Measurements from ENCODE around the gene RTN4IP1. TPM values are rescaled to one million over a fixed set of nuclear protein-coding genes. Genes with fewer than 3 reads are reported as not detected.

Gene RTN4IP1
- polyA plus RNA-seq, 1 donor from 2014 or later: 8.5 TPM

DNA sequence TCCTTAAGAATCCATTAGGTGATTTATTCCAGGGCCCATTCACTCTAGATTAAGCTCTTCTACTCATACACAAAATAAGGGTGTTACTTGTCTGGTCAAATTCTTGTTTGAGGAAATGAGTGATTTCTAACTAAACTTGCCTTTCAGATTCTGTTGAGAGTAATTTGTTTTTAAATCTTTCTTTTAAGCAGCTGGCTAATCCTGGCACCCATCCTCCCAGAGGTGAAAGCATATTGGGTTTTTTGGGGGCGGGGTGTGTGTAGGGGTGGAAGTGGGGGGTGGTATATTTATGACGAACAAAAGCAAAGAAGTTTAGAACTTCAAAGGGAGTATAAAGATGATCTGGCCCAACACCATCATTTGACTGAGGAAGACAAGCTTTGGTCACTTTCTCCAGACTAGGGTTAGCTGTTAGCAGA is 94.7 kb downstream of the RTN4IP1 start:
- TF ChIP-seq RAD21 (conservative IDR thresholded peaks at IDR 0.05): no peak
- TF ChIP-seq, protein P1, sequence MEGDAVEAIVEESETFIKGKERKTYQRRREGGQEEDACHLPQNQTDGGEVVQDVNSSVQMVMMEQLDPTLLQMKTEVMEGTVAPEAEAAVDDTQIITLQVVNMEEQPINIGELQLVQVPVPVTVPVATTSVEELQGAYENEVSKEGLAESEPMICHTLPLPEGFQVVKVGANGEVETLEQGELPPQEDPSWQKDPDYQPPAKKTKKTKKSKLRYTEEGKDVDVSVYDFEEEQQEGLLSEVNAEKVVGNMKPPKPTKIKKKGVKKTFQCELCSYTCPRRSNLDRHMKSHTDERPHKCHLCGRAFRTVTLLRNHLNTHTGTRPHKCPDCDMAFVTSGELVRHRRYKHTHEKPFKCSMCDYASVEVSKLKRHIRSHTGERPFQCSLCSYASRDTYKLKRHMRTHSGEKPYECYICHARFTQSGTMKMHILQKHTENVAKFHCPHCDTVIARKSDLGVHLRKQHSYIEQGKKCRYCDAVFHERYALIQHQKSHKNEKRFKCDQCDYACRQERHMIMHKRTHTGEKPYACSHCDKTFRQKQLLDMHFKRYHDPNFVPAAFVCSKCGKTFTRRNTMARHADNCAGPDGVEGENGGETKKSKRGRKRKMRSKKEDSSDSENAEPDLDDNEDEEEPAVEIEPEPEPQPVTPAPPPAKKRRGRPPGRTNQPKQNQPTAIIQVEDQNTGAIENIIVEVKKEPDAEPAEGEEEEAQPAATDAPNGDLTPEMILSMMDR (IDR thresholded peaks at IDR 0.05; ENCODE audit: poor library complexity, severe bottlenecking): no peak
- no peak for TF ChIP-seq MXI1 (conservative IDR thresholded peaks at IDR 0.05; ENCODE audit: poor library complexity, severe bottlenecking)
- TF ChIP-seq SMC3 (conservative IDR thresholded peaks at IDR 0.05; ENCODE audit: poor library complexity): no peak
- no peak for TF ChIP-seq TAF1 (IDR thresholded peaks at IDR 0.05; ENCODE audit: low read depth)
- no peak for TF ChIP-seq EP300 (conservative IDR thresholded peaks at IDR 0.05; ENCODE audit: poor library complexity, severe bottlenecking)
- TF ChIP-seq POLR2AphosphoS5 (IDR thresholded peaks at IDR 0.05): no peak
- TF ChIP-seq, protein P2, sequence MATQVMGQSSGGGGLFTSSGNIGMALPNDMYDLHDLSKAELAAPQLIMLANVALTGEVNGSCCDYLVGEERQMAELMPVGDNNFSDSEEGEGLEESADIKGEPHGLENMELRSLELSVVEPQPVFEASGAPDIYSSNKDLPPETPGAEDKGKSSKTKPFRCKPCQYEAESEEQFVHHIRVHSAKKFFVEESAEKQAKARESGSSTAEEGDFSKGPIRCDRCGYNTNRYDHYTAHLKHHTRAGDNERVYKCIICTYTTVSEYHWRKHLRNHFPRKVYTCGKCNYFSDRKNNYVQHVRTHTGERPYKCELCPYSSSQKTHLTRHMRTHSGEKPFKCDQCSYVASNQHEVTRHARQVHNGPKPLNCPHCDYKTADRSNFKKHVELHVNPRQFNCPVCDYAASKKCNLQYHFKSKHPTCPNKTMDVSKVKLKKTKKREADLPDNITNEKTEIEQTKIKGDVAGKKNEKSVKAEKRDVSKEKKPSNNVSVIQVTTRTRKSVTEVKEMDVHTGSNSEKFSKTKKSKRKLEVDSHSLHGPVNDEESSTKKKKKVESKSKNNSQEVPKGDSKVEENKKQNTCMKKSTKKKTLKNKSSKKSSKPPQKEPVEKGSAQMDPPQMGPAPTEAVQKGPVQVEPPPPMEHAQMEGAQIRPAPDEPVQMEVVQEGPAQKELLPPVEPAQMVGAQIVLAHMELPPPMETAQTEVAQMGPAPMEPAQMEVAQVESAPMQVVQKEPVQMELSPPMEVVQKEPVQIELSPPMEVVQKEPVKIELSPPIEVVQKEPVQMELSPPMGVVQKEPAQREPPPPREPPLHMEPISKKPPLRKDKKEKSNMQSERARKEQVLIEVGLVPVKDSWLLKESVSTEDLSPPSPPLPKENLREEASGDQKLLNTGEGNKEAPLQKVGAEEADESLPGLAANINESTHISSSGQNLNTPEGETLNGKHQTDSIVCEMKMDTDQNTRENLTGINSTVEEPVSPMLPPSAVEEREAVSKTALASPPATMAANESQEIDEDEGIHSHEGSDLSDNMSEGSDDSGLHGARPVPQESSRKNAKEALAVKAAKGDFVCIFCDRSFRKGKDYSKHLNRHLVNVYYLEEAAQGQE (IDR thresholded peaks at IDR 0.05; ENCODE audit: borderline replicate concordance): no peak
- no peak overlapping the region for H2AFZ ChIP-seq (ENCODE audit: low read depth, low read length)
- no peaks in the 10 kb centered on the region for H3K27me3 ChIP-seq (ENCODE audit: insufficient read depth, low read depth, low read length)
- H3F3A ChIP-seq (ENCODE audit: insufficient read depth, low read length, poor library complexity, severe bottlenecking): no peaks in the 10 kb centered on the region
- H3K9me3 ChIP-seq (ENCODE audit: low read length): no peaks in the 10 kb centered on the region
- H3K9ac ChIP-seq (ENCODE audit: low read length): no peak overlapping the region
- no peaks in the 10 kb centered on the region for H3K79me2 ChIP-seq (replicated peaks; ENCODE audit: insufficient read depth, low read length)
- H3K4me3 ChIP-seq (ENCODE audit: low read length): no peak overlapping the region
- H3K9me2 ChIP-seq (ENCODE audit: insufficient read depth, low read length): no peaks in the 10 kb centered on the region
- no peak overlapping the region for H3K4me2 ChIP-seq (ENCODE audit: low read length)
- H3K36me3 ChIP-seq (ENCODE audit: insufficient read depth, low read length): no peaks in the 10 kb centered on the region
- H3K27ac ChIP-seq (ENCODE audit: low read length): no peak overlapping the region
- H4K20me1 ChIP-seq (ENCODE audit: insufficient read depth): no peaks in the 10 kb centered on the region

DNA sequence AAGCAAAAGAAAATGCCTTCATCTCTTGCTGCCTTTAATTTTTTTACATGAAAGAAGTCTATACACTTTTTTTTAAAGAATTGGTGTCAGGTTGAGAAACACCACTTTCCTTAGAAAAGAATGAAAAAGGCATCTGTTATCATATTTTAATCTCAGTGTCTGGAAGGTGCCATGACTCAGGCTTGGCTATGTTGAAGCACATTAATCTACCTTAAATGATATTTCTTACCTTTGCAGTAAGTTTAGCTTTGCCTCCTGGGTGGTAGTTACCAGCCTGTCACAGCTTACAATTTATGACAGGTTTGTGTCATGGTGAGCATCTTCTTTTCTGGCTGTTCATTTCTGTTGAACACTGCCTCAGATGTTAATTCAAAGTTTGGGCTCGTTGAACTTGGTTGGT is 95.3 kb downstream of the RTN4IP1 start:
- Histone ChIP-seq H3K9me3 (ENCODE audit: low read length) (no peaks in the 10 kb centered on the region), H4K20me1 (ENCODE audit: insufficient read depth) (no peaks in the 10 kb centered on the region), H3K4me2 (ENCODE audit: low read length) (no peak overlapping the region), H3K79me2 (replicated peaks; ENCODE audit: insufficient read depth, low read length) (no peaks in the 10 kb centered on the region), H3K27ac (ENCODE audit: low read length) (no peak overlapping the region), H3K9me2 (ENCODE audit: insufficient read depth, low read length) (no peaks in the 10 kb centered on the region), H2AFZ (ENCODE audit: low read depth, low read length) (no peak overlapping the region), H3K9ac (ENCODE audit: low read length) (no peak overlapping the region), H3K36me3 (ENCODE audit: insufficient read depth, low read length) (no peaks in the 10 kb centered on the region), H3K27me3 (ENCODE audit: insufficient read depth, low read depth, low read length) (no peaks in the 10 kb centered on the region), H3K4me3 (ENCODE audit: low read length) (no peak overlapping the region), H3F3A (ENCODE audit: insufficient read depth, low read length, poor library complexity, severe bottlenecking) (no peaks in the 10 kb centered on the region)
- TF ChIP-seq RAD21 (conservative IDR thresholded peaks at IDR 0.05) (no peak), POLR2AphosphoS5 (IDR thresholded peaks at IDR 0.05) (no peak), MXI1 (conservative IDR thresholded peaks at IDR 0.05; ENCODE audit: poor library complexity, severe bottlenecking) (no peak), EP300 (conservative IDR thresholded peaks at IDR 0.05; ENCODE audit: poor library complexity, severe bottlenecking) (no peak), EZH2 (IDR thresholded peaks at IDR 0.05; ENCODE audit: borderline replicate concordance, insufficient read depth, low read length, poor library complexity, severe bottlenecking) (no peak), TAF1 (IDR thresholded peaks at IDR 0.05; ENCODE audit: low read depth) (no peak), SMC3 (conservative IDR thresholded peaks at IDR 0.05; ENCODE audit: poor library complexity) (no peak)
- TF ChIP-seq, protein P1 (IDR thresholded peaks at IDR 0.05; ENCODE audit: poor library complexity, severe bottlenecking): no peak
- TF ChIP-seq, protein P2 (IDR thresholded peaks at IDR 0.05; ENCODE audit: borderline replicate concordance): no peak
